Stimulated activated naive CD4-positive, alpha-beta T cell (primary cell): ENCODE results near the gene MMP13.
"Not testable (repeated sequence)": the region's sequence is repeated elsewhere in the genome, so short reads cannot be mapped to it uniquely, and the experiment has no call there.

Experiments used
- DNase-seq, 6 experiments: peaks; one replicate each; lab custom pipeline; 2025; lab: John Stamatoyannopoulos, UW

Gene MMP13

DNA sequence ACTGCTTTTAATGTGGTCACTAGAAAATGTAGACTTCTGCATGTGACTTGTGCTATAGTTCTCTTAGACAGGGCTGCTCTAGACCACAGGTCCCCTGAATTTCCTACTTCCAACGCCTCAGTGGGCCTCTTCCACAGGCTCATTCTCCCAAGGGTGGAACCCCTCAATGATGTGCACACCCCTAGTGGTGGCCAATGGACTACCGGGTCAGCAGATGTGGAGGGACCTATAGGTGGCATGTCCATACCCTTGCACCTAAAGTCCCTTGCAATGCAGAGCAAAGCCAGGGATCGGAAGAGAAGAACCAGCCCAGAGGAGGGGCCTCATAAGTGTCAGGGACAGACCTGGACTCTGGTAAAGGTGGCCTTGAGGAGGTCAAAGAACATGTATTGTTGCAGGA is 20.0 kb downstream of the MMP13 start:
- no peak for DNase-seq

DNA sequence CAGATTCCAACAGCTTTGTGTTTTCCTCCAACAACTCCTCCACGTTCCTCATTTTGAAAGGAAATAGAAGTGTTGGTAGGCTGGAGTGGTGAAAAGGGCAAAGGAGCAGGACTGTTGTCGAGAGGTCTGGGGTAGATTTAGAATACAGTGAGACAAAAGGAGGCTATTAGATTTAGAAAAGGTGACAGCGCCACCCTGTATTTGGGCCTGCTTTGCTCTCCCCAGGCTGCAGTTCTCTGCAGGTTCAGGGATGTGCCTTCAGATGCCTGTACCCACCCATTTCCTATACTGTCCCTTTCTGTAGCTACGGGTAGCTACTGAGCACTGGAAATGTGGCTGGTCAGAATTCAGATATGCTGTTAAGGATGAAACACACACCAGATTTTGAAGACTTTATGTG is 20.8 kb downstream of the MMP13 start:
- DNase-seq = no peak

DNA sequence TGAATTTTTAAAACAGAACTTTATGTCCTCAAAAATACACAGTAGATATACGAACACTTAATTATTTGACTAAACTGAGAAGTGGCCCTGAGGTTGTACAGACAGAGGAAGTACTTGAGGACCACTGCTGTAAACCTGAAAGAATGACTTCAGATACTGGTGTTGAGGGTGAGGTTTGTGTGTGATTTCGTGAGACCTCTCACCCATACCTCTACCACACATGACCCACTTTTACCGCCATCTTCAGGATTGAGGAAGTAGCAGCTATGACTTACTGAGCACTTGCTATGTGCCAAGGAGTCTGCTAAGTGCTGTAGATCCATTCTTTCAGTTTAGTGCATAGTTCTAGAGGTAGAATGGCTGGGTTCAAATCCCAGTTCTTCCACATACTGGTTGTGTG is 21.9 kb downstream of the MMP13 start:
- DNase-seq = no peak

DNA sequence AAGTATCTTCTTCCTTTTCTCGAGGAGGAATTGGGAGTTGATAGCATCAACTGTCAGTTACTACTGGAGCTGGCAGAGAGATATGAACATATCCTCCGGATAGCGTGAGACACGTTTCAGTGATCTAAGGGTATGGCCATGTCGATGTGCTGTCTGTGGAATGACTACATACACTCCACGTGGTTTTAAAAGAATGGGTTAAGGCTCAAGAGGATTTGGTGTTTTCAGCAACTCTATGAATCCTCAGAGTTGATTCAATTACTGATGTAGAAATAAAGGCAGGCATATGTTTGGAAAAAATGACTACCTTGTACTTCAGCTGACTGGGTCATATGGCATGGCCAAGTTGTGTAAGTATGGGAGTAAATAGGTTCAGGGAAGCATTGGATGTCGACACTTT is 22.9 kb downstream of the MMP13 start:
- no peak for DNase-seq

DNA sequence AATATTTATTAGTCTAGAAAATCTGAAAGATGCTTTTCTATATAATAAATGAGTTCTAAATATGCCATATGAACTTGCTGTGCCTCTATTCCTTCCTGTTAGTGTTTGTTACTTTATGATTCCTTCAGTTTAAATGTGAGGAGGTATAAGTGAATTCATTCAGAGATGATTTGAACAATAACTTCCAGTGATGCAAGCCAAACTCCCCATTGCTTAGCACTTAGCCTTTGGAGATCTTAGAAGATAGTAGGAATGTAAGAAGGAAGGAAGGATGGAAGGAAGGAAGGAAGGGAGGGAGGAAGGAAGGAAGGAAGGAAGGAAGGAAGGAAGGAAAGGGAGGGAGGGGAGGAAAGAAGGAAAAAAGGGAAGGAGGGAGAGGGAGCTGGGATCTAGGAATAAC is 25.1 kb downstream of the MMP13 start:
- no peak for DNase-seq

DNA sequence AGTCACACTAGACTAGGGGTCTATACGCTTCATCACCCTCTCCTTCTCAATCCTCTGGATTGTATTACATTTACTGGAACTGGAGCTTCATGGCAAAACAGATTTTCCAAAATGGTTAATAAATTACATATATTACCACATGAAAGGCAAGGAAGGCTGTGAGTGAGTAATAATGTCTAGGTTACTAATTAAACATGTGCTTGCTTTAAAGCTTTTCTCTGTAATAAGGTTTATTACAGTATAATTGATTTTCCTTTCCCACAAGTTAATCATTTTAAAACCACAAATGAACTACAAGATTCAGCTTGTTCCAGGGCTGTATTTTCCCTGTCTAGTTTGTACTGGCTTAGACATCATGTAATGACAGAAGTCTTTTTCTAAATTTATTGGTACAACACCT is 25.6 kb downstream of the MMP13 start:
- no peak for DNase-seq

DNA sequence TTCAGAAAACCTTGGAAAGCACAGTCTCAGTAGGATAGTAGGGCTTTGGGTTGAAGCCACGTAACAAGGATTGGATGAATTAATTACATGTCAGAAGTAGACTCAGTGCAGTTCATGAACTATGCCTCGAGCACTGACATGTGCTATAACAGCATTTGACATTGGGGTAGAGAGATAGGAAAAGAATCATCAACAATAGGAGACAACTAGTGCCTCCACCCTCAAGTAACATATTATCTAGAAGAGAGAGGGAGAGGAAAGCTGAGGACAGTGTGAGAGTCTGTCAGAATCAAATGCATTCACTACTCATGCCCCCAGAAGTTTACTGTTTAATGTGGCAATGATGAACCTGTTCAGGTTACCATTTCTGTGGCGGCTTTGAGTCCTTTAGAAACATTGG is 26.4 kb downstream of the MMP13 start:
- no peak for DNase-seq

DNA sequence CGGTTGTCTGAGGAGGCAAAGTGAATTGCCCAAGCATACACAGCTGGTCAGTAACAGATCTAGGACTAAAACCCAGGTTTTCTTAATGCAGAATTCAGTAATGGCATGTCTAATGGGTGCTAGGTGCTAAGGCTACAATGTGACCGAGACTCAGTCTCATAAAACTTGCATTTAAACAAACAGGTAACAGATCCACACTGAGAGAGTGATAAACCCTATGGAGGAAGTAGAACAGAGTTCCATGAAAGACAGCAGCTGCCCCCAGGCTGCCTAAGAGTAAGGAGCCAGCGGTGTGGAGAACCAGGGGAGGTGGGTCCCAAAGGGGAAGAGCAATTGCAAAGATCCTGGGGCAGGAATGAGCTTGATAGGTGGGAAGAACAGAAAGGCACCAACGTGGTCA is 27.3 kb downstream of the MMP13 start:
- DNase-seq = no peak

DNA sequence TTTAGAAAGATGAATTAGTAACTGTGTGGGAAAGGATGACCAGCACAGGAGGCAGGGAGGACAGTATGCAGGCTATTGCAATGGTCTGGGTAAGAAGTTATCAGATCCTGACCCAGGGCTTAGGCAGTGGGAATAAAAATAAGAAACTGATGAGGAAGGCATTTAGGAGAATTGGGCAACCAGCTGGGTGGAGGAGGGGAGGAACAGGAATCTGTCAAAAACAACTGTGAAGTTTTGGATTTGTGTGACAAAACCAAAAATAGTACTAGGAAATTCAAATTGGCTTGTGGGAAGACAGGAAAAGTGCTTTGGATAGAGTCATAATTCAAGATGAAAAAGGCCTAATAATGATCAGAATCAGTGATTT is 27.9 kb downstream of the MMP13 start:
- DNase-seq = no peak

DNA sequence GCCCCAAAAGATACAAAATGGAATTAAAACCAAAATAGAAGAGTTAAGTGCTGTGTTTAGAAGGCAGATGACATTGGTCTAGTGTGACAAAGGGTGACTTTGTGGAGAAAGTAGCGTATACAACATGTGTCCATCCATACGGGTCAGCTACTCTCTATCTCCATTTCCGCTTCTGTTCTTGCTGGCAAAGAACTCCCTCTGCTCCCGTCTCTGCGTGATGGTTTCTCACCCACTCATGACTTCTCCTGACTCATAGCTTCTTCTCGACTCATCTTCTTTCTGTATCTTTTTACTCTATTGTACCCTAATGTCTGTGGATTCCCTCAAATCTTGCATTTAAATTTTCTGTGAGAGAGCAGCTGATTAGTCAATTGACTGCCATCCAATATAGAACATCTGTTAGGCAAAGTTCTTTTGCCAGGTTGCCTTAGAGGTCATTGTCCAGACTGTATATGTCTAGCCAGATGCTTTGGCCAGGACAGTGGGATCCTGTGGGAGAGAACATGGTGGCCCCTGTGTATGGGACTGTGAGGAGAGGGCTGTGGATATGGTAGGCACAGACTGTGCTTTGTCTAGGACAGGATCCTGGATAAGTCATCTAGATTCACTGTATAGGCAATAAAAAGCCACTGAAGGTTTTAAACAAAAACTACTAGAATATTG is 28.4 kb downstream of the MMP13 start:
- no peak for DNase-seq

DNA sequence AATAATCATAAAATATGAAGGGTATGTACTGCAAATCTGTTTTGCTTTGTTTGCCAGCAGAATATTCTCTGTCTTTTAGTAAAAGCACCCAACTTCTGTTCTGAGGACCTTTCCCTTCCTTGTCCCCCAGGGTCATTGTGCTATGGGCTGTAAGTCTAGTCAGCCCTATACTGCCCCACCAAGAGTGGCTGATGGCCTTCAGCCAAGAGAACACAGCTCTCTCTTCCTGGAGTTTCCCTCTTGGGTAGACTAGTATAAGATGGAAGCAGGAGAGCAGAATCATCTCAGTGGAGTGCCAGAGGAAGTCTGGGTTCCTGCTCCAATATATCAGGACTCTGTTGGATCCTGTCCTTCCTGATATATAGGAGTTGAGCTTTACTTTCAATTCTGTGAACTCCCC is 29.0 kb downstream of the MMP13 start:
- no peak for DNase-seq

DNA sequence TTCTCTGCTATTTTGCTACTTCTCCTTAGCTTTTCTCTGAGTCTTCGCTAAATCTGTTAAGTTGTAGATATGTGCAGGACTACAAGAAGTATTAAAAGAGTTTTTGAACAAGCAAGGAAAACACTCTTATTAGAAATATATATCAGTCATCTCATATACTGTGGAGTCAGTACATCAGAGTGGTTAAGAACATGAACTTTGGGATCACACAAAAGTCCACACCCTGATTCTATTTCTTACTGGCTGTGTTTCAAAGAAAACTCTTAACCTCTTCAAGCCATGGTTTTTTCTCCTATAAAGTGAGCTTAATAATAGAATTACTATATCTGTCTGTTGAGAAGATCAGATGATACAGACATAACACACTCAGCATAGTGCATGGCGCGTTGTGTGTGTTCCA is 29.5 kb downstream of the MMP13 start:
- no peak for DNase-seq

DNA sequence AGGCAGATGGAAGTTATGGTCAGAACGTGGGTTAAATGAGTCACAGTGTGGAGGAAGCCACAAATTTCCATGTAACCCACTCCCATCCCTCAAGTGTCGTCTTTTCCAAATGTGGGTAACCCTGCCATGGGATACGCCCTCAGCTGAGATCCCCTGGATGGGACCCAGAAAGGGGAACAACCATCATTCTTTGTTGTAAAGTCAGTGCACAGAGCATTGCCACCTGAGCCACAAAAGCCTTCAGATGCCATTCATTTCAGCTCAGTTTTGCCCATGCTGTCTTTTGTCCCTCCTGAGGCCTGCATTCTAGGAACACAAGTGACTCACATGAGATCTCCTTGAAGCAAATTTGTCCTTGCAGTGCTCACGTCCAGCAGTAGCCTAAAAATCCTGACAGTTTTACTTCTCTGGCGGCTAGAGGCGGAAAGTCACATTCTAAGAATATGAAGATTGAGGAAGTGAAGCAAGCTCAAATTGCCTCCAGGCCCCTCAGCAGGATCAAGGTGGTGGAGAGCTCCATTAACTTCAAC is 30.6 kb downstream of the MMP13 start:
- DNase-seq = no peak

DNA sequence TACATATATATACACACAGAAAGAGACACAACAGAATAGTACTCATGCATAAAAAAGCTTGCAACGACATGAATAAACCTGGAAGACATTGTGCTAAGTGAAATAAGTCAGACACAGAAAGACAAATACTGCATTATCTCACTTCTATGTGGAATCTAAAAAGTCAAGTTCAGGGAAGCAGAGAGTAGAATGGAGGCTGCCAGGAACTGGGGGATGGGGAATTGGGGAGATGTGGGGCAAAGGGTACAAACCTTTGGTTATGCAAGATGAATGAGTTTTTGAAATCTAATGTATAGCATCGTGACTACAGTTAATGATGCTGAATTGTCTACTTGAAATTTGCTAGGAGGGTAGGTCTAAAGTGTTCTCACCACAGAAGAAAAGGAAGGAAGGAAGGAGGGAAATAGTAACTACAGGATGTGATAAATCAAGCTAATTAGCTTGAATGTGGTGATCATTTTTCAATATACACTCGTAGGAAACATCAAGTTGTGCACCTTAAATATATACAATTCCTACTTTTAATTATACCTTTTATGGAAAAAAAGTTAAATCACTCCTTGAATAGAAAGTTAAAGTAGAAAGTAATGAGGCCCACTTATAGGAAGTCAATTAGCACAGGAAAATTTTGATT is 33.8 kb downstream of the MMP13 start:
- DNase-seq = no peak

DNA sequence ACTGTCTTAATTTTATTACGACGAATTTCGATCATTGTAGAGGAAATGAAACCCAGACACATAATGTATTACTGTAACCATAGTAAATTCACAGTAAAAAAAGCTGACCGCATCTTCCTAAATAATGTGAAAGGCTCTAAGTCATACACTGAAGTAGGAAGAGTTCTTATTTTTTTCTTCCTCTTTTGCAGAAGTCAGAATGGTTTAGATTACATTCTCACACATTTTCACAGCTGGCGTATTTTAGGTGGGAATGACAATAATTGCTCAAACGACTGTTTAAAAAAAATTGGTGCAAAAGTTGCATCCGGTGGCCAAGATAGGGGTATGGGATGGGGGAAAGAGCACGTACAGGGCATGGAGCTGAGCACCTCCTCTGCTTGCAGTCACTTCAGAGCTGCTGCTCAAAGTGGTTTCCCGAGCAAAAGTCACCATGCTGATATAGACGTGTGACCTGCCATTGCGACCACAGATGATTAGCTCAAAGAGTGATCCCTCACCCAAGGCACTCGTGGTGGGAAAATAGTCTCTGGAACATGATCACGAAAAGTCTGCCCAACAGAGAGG is 35.3 kb downstream of the MMP13 start:
- no peak for DNase-seq

DNA sequence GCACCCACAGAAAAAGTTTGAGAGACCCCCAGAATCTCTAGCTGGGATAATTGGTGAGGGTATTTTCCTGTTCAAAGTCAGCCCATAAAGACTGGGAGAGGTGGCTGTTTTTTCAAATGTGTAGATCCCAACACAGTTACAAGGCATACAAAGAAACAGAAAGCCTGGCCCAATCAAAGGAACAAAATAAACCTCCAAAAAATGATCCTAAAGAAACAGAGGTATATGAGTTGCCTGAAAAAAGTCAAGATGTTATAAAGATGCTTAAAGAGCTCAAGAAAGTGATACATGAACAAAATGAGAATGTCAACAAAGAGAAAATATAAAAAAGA is 40.5 kb downstream of the MMP13 start:
- DNase-seq = no peak

DNA sequence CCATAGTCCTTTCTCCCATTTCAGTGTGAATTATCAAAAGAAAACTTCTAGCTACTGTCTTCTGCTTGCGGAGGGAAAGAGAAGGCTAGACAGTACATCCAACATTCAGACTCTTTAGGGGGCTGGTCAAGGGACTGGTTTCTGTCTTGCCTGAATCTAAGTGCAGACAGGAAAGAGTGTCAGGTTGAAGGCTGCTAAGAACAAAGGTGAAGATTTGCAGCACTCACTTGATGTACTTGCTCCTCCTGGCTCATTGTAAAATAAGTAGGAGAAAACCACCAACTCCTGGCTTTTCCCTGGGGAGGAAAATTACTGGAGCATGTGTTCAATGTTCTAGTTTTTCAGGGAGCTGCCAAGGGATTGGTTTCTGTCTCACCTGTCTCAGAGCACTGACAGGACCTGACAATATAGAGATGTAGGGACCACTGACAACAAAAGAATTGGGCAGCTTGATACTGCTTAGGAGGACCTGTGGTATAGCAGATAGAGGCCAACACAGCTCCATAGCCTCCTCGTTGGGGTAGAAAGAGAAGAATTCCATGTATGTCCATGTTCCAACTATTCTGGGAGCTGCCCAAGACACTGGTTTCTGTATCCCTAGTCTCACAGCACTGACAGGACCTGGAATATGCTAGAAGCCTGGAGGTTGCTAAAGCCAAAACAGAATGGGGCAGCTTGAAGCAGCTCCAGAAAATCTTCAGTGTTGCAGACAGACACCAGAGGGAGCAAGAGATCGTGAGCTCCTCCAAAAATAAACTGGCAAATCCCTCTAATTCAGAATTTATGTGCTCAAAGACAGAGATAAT is 41.1 kb downstream of the MMP13 start:
- no peak for DNase-seq

DNA sequence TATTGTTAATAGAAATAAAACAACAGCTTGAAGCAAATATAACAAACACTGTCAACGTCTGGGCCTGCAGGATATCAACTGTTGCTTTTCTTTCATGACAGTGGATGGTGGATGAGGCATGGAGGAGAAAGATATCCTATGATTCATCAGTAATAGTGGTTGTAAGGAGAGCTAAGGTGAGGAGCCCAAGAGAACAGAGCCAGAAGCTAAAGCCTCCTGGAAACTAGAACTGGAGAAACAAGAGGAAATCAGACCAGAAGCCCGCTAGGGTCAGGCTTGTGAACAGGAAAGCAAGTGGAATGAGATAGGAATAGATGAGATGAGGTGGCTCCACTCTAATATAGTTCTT is 43.1 kb downstream of the MMP13 start:
- no peak for DNase-seq

DNA sequence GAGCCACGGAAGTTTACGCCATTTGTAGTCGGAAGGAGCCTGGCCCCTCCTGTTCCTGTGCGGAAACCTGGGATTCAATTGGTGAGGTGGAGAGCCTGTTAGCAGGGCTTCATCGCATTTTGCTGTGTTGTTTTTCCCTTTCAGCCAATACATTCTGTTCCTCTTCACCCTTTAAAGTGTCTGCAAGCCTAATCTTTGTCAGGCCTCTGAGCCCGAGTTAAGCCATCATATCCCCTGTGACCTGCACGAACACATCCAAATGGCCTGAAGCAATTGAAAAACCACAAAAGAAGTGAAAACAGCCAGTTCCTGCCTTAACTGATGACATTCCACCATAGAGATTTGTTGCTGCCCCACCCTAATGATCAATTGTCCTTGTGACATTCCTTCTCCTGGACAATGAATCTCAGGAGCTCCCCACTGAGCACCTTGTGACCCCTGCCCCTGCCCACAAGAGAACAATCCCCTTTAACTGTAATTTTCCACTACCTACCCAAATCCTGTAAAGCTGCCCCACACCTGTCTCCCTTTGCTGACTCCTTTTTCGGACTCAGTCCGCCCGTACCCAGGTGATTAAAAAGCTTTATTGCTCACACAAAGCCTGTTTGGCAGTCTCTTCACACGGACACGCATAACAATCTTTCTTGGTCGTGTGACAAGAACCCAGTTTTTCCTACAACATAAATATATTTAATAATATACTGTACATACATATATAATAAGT is 43.6 kb downstream of the MMP13 start:
- DNase-seq = no peak

DNA sequence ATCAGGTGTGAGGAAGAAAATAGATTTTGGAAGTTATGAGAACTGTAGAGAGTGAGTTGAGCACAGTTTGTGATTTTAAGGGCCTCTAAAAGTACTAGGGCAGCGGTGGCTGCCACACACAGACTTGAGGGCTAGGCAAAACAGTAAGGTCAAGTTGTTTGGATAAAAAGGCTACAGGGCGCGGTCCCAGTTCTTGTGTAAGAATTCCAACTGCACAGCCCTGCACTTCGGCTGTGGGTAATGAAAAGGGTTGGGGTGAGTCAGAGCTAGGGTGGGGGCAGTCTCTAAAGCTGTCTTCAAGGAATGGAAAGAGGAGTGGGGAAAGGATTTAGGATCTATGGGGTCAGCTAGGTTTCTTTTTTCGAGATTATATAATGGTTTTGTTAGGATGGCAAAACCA is 49.7 kb downstream of the MMP13 start:
- DNase-seq = not testable (repeated sequence)

DNA sequence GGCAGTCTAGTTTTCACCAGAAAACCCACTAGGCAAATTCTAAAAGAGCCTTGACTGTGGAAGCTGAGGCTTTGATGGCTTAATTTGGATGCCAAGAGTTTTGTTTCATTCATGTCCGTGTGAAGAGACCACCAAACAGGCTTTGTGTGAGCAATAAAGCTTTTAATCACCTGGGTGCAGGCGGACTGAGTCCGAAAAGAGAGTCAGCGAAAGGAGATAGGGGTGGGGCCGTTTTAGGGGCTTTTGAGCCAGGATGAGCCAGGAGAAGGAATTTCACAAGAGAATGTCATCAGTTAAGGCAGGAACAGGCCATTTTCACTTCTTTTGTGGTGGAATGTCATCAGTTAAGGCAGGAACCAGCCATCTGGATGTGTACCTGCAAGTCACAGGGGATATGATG is 51.6 kb downstream of the MMP13 start:
- not testable (repeated sequence) for DNase-seq

DNA sequence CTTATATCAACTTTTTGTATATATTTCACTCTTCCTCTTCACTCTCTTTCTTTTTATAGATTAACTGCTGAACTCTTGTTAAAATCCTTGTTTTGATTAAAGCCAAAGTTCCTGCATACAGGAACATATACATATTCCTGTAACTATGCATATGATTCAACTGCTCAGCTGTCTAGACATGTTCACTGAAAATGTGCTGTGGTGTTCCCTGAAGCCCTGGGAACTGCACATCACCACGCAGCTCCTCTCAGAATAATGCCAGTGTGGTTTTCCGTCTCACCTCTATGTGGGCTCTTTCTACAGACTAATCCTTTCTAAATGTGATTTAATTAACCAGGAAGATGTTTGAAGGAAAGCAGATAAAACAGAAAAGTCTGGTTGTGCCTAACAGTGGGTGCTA is 55.2 kb downstream of the MMP13 start:
- no peak for DNase-seq
